PC-3 (cell line): ENCODE measurements around the gene CCDC154.

Source experiments
- CTCF ChIP-seq: fragments of 300-600 bp; sonication (generic); conservative IDR thresholded peaks from 2 replicates; pipeline ENCODE4 v1.5.1; 2017; ENCODE audit warnings: antibody characterized with exemption, low read depth, mild to moderate bottlenecking, low read length
- EZH2 ChIP-seq: fragments of 300-600 bp; sonication (generic); IDR thresholded peaks from one replicate; pipeline ENCODE4 v1.6.1; 2017; ENCODE audit warnings: antibody characterized with exemption, mild to moderate bottlenecking, low read length; ENCODE audit not compliant: unreplicated experiment
- EZH2phosphoT487 ChIP-seq: fragments of 300-600 bp; sonication (generic); IDR thresholded peaks from 2 replicates; pipeline ENCODE4 v1.6.1; 2018; ENCODE audit warnings: mild to moderate bottlenecking, antibody characterized with exemption, low read length, borderline replicate concordance

GRCh38 chr16:1489077-1489476, 44.7 kb upstream of the CCDC154 start:
- TF ChIP-seq CTCF (no peak), EZH2 (no peak), EZH2phosphoT487 (no peak)
